HG02798 (cell line): ENCODE data around the gene RAB2B.
"Not testable (repeated sequence)": the region's sequence is repeated elsewhere in the genome, so short reads cannot be mapped to it uniquely, and the experiment has no call there.

Experiments
- ATAC-seq: cut with Tn5 transposase; IDR thresholded peaks from one replicate; pipeline ENCODE4 v1.9.1; 2021; ENCODE audit warnings: mild to moderate bottlenecking; ENCODE audit not compliant: unreplicated experiment, poor library complexity

Gene RAB2B

GRCh38 chr14:21494902-21495762 is 18.4 kb upstream of the RAB2B start:
- no peak for ATAC-seq

- no peak for ATAC-seq
Observed at GRCh38 chr14:21486640-21487087, 9.9 kb upstream of the RAB2B start.

DNA sequence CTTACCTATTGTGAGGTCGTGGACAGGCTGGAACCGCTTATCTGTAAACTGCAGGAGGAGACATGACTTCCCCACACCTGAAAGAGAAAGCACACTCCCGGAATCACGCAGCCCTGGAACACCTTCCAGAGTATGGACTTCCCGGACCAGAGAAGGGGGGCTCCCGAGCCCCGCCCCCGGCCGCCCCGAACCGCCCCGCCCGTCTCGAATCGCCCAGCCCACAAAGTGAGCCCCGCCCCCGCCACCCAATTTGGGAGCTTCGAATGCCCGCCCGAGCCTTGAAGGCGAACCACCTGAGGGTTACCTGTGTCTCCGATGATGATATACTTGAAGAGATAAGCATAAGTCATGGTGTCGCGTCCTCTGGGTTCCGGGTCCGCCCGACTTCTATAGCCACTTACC is 235 bp downstream of the RAB2B start:
- peak; percentile 38 for ATAC-seq

- ATAC-seq, result no peak
Observed at GRCh38 chr14:21475767-21476522, 814 bp downstream of the RAB2B start.

DNA sequence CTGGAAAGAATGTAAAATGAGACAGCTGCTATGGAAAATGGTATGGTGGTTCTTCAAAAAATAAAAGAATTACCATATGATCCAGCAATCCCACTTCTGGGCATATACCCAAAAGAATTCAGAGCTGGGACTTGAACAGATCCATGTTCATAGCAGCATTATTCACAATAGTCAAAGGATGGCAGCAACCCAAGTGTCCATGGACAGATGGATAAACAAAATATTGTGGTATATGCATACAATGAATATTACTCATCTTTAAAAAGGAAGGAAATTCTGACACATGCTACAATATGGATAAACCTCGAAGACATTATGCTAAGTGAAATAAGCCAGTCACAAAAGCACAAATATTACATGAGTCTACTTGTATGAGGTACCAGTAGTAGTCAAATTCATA is 9.1 kb downstream of the RAB2B start:
- ATAC-seq, result no peak

GRCh38 chr14:21455912-21456667 is 20.7 kb downstream of the RAB2B start, which contains the start of gene CHD8:
Gene CHD8, minus strand, starts transcription at chr14:21456123. Its CDS starts 24,480 bp downstream, at chr14:21431643.
- peak; percentile 98 for ATAC-seq

- ATAC-seq, result peak; percentile 21
Observed at GRCh38 chr14:21455592-21455911, 21.2 kb downstream of the RAB2B start.

GRCh38 chr14:21454843-21455544 is 21.8 kb downstream of the RAB2B start:
- ATAC-seq, result no peak

GRCh38 chr14:21449899-21450216 is 26.9 kb downstream of the RAB2B start:
- ATAC-seq, result no peak

DNA sequence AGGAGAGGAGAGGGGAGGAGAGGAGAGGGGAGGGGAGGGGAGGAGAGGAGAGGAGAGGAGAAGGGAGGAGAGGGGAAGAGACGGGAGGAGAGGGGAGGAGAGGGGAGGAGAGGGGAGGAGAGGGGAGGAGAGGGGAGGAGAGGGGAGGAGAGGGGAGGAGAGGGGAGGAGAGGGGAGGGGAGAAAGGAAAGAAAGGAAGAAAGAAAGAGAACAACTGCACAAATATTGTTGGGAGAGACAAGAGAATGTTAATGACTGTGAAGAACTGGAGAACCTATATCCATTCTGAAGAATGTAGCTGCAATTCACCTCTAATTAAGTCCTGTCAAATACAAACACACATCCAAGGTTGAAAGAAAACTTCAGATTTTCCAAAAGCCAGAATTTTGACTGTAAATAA is 34.1 kb downstream of the RAB2B start:
- not testable (repeated sequence) for ATAC-seq

DNA sequence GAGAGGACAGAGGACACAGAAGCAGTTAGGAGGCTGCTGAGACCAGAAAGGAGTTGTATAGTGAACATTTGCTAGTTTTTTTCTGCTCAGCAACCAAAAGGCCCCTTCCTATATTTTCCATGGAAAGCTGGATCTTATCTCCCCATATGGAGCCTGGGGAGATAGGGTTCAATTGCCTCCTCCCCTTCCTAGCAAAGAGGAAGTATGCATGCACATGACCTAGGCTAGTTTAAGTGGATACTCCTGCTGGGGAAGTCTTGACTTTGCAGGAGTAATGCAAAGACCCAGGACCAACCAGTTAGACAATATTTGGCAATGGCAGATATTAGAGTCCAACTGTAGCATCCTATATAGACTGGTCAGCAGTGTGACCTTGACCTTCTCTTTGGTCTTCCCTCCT is 35.9 kb downstream of the RAB2B start:
- no peak for ATAC-seq

- peak; percentile 100 for ATAC-seq
Observed at GRCh38 chr14:21437063-21437901, 39.5 kb downstream of the RAB2B start.

- no peak for ATAC-seq
Observed at GRCh38 chr14:21436567-21437062, 40.1 kb downstream of the RAB2B start.

DNA sequence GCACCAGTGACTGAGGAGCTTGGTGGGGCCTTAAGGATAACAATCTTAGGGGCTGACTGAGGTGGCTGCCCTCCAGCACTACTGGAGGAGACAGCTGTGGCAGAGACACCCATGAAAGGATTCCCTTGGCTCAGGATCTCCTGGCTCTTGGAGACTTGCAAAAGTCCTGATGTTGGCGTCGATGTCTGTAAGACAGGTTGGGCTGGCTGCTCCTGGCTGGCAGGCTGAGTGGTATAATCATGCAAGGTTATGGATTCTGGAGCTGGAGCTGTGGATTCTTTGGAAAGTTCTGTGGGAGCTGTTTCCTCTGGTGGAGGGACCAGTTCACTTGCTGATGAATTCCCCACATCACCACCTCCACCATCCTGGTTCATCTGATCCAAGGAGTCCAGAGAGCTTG is 45.6 kb downstream of the RAB2B start:
- no peak for ATAC-seq

- no peak for ATAC-seq
Observed at GRCh38 chr14:21428930-21429329, 47.8 kb downstream of the RAB2B start.

DNA sequence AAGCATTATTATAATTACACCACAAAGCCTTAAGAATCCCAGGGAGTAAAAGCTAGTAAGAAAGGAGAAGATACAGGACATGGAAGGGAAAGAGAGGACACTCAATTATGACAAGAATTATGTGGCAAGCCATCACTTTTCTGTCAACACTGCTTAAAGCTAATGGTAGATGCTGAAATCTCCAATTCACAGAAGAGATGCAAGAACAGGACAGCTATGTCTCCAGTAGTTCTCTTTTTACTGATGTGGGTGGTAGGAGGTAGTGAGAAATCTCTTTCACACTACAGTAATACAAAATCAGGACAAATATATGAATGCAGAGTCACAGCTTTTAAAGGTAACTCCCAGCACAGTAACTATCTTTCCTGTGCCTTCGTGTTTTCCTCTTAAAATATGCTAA is 50.1 kb downstream of the RAB2B start:
- no peak for ATAC-seq

- ATAC-seq, result no peak
Observed at GRCh38 chr14:21419528-21419927, 57.2 kb downstream of the RAB2B start.

DNA sequence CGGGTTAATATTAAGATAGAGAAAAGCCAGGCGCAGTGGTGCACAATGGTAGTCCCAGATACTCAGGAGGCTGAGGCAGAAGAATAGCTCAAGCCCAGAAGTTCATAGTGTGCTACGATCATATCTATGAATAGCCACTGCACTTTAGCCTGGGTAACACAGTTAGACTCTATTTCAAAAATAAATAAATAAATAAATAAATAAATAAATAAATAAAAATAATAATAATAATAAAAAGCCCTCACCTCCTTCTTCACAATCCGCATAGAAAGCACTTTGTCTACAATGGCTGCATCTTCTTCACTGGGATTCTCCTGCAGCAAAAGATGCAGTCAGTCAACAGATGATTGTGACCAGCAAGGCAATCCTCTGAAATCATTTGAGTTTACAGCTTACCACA is 61.4 kb downstream of the RAB2B start:
- ATAC-seq, result no peak

DNA sequence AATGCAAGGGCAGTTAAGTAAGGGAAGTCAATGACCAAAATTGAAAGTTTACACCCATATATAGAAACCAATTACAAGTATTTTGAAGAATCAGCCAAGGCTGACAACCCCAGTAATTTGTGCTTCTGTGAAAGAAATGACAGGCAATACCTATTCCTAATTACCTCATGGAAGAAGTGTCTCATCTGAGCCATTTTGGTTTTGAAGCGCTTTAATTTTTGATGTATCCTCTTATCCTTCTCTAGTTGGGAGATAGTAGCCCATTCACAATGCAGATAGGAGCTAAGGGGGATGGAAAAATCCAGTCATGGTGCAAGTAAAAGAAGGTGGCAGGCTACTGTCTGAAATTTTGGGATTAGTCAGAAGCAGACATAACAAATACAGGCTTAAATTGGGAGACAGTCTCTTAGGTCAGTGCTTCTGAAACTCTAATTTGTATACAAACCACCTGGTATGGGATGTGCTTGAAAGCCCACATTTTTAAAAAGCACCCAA is 62.6 kb downstream of the RAB2B start:
- no peak for ATAC-seq
